Jurkat, Clone E6-1 (cell line): Measurements from ENCODE around the gene CTNND2.
"Not testable (repeated sequence)": the region's sequence is repeated elsewhere in the genome, so short reads cannot be mapped to it uniquely, and the experiment has no call there.

Experiments used
- DNase-seq: peaks from one replicate; pipeline ENCODE4 v3.0.0-alpha.2; 2011; ENCODE audit warnings: low read depth, low spot score
- H3K4me3 ChIP-seq: 2 replicates; pipeline ENCODE4 v1.5.1; 2011; ENCODE audit warnings: mild to moderate bottlenecking, low read length, control low read depth, moderate library complexity

The CTNND2 gene

GRCh38 chr5:11878814-11879213 is 25.4 kb downstream of the CTNND2 start:
- no peak for DNase-seq
- H3K4me3 ChIP-seq, result no peak overlapping the region

DNA sequence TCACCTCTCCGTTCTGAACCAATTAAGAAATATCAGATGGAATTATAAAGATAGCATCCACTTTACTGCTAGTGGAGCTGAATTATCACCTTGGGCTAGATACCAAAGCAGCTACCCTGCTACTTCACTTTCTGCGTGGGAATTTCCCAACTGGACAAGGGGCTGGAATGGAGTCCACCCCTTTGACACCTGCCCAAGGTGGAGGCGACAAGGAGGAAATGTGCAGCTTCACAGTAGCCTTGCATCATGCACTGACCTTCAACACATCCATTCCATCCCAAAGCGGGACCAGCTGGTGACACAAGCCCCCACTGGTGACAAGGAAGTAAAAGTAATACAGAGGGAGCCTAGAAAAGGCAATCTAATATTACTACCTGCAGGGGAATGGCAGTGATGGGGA is 30.7 kb downstream of the CTNND2 start:
- no peak overlapping the region for H3K4me3 ChIP-seq
- no peak for DNase-seq

GRCh38 chr5:11869203-11869602 is 35.0 kb downstream of the CTNND2 start:
- no peak for DNase-seq
- H3K4me3 ChIP-seq, result no peak overlapping the region

DNA sequence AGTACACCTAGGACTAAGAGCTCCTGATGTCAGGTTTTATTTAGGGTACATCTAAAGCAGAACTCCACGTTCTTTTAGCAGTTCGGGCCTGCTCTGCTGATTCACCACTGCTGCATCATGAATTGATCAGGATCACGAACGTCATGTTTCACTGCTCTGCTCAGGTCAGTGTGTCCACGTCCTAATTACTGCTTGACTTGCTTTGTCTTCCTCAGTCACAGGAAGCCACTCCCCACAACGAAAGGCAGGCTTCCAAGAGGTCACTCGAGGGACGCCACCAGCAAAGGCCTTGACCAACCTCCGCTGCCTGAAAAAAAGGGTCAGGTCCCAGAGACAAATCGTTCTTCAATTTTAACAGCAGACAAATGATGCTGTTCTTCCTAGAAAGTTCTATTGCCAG is 40.3 kb downstream of the CTNND2 start:
- no peak for DNase-seq
- no peak overlapping the region for H3K4me3 ChIP-seq

- no peak for DNase-seq
- H3K4me3 ChIP-seq, result no peak overlapping the region
These were observed 46.9 kb downstream of the CTNND2 start for GRCh38 chr5:11857391-11857790.

DNA sequence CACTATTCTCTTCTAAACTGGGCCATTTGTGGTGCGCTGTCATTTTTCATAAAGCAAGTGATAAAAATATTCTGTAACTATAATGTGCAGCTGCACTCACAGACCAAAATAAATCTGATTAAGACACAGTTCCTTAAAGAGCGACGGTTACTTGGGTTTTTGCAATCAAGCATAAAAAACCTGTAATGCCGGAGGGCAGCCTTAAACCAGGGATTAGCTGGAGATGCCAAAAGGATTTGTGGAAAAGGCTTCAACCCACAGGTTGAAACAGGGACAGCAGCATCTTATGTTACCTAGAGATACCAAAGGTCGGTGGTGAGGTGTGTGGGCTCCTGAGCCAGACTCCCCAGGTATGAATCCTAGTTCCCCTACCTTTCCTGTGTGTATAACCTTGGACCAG is 49.3 kb downstream of the CTNND2 start:
- H3K4me3 ChIP-seq, result no peak overlapping the region
- DNase-seq, result no peak

DNA sequence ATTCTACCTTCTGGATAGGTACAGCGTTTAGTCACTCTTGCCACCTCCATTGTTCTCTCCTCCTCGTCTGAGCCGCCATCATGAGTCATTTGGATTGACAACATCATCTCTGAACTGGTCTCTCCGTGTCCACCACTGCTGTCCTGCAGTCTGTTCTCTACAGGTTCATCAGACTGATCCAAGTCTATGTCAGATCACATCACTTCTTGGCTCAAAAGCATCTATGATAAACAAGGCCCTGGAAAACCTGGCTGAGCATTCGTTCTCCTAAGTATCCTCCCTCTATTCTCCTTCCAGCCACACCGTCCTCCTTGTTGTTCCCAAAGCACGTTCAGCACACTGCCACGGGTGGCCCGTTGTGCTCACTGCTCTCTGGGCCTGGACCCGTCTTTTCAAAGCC is 50.5 kb downstream of the CTNND2 start:
- DNase-seq, result no peak
- H3K4me3 ChIP-seq, result no peak overlapping the region

- no peak overlapping the region for H3K4me3 ChIP-seq
- no peak for DNase-seq
These were observed 51.1 kb downstream of the CTNND2 start for GRCh38 chr5:11853140-11853539.

GRCh38 chr5:11852717-11853087 is 51.5 kb downstream of the CTNND2 start:
- no peak for DNase-seq
- no peak overlapping the region for H3K4me3 ChIP-seq

DNA sequence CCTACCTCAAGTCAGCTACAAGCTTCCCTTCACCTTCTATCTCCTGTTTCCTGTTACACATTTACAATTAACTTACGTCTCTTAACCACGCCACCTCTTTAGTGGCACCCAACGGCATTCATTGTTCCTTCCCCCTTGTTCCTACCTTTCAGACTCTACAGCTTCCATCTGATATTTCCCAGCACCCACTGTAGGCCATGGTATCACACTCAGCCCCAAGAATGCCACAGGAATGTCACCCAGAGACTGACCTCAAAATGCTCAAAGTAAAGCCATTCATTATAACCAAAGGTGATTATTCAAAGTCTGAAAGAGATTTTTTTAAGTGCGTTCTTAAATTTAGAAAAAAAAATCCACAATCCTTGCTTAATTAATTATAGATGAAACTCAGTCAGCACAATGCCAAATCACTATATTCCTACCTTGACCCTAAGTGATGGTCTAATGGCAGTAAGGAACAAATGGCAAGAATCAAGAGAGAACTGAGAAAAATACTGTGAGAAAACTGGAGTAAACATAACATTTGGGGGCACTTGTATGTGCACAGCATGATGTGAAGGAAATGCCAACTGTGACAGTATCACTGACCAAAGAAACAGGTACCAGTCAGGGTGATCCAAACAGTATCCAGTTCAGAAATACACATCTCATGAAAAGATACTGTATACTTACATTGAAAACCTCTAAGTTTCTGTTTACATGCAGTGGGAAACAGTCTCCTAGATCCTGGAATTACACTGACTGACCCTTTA is 52.1 kb downstream of the CTNND2 start:
- H3K4me3 ChIP-seq, result no peak overlapping the region
- no peak for DNase-seq

DNA sequence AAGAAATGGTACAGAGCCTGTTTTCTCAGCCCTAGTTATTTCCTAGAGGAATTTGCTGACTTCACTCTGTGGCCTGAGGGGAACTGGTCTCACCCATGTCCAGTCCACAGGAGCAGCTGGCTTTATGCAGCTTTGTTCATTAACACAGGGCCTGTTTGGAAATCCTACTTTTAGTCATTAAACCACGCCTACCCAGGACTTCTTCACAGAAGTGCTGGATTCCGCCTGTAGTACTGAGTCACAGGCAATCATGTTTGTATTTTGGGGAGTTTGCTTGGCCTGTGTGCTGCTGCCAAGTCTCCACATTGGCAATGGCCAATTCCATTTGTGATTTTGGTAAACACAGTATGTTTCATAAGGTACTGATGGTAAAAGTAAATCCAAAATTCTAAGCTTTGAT is 52.8 kb downstream of the CTNND2 start:
- H3K4me3 ChIP-seq, result no peak overlapping the region
- DNase-seq, result no peak

DNA sequence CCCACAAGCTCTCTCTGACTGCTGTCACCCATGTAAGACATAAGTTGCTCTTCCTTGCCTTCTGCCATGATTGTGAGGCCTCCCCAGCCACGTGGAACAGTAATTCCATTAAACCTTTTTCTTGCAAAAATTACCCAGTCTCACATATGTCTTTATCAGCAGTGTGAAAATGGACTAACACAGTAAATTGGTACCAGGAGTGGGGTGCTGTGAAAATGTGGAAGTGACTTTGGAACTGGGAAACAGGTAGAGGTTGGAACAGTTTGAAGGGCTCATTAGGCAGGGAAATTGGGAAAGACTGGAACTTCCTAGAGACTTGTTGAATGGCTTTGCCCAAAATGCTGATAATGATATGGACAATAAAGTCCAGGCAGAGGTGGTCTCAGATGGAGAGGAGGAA is 75.7 kb downstream of the CTNND2 start:
- not testable (repeated sequence) for DNase-seq, H3K4me3 ChIP-seq

DNA sequence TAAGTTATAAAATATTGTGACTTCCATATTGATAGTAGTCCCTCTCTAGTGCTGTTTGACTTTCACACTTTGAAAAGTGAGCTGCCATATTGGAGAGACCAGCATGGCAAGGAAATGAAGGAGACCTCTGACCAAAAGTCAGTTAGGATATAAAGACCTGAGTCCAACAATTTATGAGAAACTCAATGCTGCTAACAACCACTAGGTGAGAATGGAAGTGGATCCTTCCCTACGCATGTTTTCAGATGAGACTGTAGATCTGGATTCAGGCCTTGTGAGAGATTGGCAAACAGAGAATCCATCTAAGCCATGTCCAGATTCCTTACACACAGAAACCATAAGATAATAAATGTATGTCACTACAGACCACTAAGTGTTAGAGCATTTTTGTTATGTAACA is 81.6 kb downstream of the CTNND2 start:
- no peak overlapping the region for H3K4me3 ChIP-seq
- DNase-seq, result no peak

DNA sequence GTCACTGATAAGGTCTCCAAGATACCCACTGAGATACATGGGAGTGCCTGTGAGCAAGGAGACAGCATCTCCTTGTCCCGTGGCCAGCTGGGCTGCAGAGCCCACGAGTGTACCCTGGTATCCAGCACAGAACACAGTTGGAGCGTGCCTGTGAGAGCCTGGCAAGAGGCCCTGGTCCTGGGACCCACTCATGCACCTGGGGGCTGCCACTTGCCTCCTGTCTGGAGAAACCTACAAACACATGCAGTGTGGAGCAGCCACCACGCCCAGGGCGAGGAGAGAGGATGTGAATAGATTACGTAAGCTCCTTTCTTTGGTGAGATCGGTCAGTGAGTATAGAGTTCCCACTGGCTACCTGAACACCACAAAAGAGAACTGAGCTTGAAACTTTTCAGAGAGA is 88.3 kb downstream of the CTNND2 start:
- DNase-seq, result no peak

GRCh38 chr5:11815481-11815880 is 88.8 kb downstream of the CTNND2 start:
- no peak overlapping the region for H3K4me3 ChIP-seq
- no peak for DNase-seq

More for the DNA sequence above, 88.3 kb downstream of the CTNND2 start:
- no peak overlapping the region for H3K4me3 ChIP-seq

- no peak for DNase-seq
- H3K4me3 ChIP-seq, result no peak overlapping the region
These were observed 89.9 kb downstream of the CTNND2 start for GRCh38 chr5:11814373-11814772.

GRCh38 chr5:11809407-11809806 is 94.8 kb downstream of the CTNND2 start:
- no peak for DNase-seq
- H3K4me3 ChIP-seq, result no peak overlapping the region

DNA sequence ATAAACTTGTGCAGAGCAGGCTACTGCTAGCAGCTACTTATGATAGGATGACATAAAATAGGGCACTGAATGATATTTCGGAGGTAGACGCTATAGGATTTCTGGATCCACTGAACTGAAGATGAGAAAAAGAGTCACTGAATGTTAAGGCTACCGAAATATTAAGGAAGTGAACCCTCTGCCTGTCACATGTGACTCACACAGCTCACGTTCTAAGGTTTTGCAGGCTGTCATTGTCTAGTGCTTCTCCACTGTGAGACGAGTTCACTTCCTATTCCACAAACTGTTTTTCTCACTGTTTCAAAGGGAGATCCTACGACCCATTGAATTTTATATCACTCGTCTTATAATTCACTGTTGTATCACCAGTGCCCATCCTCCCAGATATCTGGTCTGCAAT is 100.8 kb downstream of the CTNND2 start:
- no peak overlapping the region for H3K4me3 ChIP-seq
- no peak for DNase-seq

DNA sequence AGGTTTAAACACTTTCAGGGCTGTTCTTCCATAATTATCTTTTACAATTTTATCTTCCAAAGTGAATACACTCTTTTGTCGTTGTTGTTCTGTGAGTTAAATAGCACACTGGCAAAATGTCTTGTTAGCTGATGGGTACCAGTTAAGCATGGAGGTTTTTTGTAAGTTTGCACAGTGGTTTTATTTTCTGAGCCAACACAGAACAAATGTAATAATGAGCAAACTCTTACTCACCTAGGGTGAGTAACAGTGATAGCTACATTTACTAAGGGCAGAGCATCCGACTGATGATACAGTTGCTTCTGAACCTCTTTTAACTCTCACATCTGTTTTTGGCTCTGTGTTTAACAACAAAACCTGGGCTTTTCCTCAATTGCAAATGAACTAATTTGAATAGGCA is 103.2 kb downstream of the CTNND2 start:
- no peak for DNase-seq
- no peak overlapping the region for H3K4me3 ChIP-seq

GRCh38 chr5:11797132-11797531 is 107.1 kb downstream of the CTNND2 start:
- no peak for DNase-seq
- no peak overlapping the region for H3K4me3 ChIP-seq

- no peak for DNase-seq
- H3K4me3 ChIP-seq, result no peak overlapping the region
These were observed 110.8 kb downstream of the CTNND2 start for GRCh38 chr5:11793396-11793795.

DNA sequence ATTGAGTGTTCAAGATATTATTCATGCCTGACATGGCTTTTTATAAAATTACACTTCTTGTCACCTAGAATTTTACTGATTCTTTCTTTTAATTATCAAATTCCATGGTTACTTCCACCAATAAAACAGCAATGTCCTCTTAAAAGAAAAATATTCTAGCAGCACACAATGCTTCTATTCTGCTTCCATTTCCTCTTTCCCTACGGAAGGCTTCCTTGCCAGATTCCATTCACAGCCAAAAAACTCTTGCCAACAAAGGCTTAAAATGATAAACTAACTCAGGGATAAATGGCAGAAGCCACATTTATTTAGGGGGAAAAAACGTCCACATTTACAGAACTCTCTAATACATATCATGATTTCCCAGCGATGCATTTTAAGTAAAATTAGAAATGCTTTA is 111.6 kb downstream of the CTNND2 start:
- DNase-seq, result no peak
- no peak overlapping the region for H3K4me3 ChIP-seq
